Glomerular visceral epithelial cell (primary cell): ENCODE measurements around the gene PIK3CG.
"Not testable (repeated sequence)": the region's sequence is repeated elsewhere in the genome, so short reads cannot be mapped to it uniquely, and the experiment has no call there.

Experiments
- DNase-seq: peaks from one replicate; pipeline ENCODE4 v3.0.0-alpha.2; 2016; ENCODE audit errors: extremely low spot score

Gene PIK3CG

DNA sequence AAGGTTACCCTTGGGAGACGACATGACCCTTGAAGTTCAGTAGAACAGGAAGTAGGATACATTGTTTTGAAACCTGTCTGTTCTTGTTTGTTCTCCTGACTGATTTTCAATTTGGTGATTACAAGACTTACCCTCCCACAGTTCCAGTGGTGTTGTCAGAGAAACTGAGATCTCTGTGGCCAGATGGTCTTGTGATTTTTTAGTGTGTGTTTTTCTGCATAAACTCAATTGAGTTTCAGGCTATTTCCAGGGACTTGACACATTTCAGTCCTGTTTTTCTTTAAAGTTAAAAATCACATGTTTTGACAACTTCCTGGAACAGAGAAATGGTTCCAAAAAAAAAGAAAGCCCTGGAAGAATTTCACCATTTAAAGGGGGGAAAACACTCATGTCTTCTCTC is 22.3 kb downstream of the PIK3CG start:
- DNase-seq: no peak

DNA sequence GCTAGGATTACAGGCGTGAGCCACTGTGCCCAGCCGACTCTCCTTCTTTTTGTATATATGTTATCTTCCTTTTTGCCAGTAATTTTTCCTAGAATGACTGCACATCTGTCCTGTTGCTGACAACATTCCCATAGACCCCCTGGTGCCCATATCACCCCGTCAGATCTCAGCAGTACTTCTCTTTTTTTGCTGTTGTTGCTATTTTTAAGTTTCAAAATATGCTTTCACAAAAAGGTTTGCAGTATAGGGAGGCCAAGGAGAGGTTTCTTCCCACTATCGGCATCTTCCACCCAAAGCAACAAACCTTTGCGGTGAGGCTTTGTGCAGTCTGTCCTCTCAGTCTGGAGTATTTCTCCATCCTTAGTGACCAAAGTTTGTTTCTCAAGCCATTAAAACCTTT is 23.1 kb downstream of the PIK3CG start:
- DNase-seq: no peak

DNA sequence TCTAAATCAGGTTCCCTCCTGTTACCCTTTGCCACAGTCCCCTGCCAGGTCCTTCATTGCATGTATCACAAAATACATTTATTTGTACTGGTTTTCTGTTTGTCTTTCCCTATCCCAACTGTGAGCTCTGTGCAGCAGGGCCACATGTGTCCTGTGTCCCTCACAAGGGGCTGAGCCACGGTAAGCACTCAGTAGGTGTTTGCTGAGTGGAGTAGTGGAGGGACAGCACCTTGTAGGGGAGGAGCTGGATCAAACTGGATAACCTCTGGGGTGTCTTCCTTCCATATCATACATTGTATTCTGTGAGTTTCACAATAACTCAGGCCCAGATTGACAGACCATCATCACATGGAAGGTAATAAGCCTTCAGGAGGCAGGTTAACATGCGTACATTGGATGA is 25.9 kb downstream of the PIK3CG start:
- no peak for DNase-seq

DNA sequence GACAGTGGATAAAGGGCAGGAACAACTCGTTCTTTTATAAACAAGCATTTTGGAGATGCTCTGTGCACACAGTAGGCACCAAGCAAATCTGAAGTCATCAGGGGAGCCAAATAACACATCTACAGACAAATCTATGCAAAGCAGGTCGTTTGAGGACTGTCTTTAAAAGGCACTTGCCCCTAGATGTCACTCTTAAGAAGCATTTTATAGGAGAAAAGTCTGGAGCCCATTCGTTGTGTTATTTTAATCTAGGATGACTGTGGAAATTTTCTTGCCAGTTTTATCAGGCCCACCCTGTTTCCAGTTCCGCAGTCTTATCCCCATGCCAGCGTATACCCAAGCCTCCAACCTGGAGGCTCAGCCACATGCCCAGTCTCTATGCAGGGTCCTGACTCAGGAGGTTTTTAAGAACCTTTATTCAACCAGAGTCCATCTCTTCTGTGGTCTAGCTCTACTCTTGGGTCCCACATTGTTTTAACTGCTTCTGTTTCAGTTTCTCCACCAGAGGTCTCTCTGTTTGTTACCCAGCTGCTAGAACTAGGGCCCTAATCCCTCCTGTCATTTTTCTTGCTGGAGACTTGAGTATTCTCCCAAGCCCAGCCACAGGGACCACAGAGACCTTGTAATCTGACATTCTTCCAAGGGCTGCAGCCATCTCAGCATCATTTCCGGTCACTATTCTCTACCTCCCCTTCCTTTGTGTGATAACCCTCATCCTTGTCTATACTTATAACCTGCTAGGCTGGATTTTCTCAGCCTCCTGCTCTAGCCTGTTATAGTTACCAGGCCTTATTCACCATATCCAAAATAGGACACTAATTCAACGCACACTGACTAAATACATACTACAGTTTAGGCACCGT is 26.7 kb downstream of the PIK3CG start:
- no peak for DNase-seq

DNA sequence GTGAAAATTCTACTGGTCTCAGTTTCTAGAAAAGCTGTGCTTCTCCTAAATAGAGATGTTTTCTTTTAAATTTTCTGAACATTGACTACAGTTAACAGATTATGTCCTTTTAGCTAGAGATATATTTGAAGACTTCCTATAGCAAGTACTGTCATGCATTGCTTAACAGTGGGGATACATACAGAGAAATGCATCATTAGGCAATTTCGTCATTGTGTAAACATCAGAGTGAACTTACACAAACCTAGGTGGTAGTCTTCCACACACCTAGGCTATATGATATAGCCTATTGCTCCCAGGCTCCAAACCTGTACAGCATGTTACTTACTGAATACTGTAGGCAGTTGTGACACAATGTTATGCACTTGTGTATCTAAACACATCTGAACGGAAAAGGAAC is 28.5 kb downstream of the PIK3CG start:
- DNase-seq: no peak

DNA sequence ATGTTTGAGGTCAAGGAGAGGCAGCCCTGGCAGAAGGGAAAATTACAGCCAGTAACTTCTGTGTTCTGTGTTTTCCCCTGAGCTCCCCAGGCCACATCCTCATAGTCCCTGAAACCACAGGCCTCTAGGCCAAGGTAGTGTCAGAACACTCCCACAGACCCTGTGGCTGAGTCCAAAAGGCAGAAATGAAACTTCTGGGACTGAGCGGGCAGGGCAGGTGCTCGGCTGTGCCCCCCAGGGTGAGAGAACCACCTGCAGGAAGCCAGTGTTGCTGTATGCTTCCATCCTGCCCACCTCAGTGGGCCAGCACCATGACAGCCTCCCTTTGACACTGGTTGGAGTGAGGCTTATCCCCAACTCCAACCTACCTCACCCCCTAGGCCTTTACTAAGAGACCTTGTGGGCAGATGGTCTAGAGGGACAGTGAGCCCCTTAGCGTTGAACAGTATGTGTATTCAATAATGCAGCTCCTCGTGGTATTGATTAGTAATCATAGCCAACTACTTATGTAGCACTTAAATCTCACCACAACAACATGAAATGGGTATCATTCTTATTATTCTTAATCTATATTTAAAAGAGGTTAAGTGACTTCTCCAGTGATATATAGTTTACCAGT is 30.3 kb downstream of the PIK3CG start:
- peak; percentile 2 for DNase-seq

DNA sequence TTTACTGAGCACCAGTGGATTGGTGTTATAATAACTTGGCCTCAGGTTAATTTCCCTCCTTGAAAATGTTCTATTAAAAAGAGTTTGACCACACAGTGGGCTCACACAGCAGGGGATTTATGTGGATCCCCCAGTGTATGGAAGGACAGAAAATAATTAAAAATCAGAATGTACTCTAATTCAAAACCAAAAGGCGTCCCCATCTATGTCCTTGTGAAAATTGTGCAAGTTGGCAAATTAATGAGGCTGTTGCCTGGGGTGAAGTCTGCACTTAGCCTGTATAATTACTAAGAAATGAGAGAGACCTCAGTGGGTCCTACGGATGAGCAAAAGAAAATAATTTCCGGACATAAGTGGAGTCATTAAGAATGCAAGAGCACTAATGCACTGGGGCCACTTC is 31.1 kb downstream of the PIK3CG start:
- no peak for DNase-seq

DNA sequence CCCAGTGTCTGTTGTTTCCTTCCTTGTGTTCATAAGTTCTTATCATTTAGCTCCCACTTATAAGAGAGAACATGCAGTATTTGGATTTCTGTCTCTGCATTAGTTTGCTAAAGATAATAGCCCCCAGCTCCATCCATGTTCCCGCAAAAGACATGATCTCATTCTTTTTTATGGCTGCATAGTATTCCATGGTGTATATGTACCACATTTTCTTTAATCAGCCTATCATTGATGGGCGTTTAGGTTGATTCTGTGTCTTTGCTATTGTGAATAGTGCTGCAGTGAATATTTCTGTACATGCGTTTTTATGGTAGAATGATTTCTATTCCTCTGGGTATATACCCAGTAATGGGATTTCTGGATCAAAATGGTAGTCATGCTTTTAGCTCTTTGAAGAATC is 32.5 kb downstream of the PIK3CG start:
- not testable (repeated sequence) for DNase-seq

DNA sequence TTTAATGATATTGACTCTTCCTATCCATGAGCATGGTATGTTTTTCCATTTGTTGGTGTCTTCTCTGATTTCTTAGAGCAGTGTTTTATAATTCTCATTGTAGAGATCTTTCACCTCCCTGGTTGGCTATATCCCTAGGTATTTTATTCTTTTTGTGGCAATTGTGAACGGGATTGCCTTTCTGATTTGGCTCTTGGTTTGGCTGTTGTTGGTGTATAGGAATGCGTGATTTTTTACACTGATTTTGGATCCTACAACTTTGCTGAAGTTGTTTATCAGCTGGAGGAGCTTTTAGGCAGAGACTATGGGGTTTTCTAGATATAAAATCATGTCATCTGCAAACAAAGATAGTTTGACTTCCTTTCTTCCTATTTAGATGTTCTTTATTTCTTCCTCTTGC is 33.9 kb downstream of the PIK3CG start:
- not testable (repeated sequence) for DNase-seq

DNA sequence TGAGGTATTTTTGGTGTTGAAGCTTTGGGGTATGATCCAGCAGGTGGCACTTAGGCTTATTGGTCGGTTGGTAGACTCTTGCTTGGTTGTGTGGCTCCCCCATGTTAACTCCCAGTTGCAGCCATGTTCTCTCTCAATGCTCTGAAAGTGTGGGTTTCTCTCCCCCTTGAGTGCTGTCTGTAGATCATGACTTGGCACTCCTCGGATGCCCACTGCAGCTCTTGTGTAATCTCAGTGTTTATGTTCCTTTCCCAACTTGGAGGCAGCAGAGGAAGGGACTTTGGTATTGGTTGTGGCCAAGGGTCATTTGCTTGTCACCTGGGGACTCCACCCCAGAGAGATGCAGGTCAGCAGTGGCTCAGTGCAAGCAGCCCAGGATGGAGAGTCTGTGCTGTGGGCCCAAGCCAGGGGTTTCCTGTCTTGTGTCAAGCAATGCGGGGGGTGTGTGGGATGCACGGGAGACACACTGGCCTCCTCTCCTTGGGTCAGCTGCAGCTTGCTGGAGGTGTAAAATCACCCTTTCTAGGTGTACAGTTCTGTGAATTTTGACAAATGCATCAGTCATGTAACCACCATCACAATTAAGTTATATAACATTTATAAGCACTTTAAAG is 36.9 kb downstream of the PIK3CG start:
- no peak for DNase-seq

DNA sequence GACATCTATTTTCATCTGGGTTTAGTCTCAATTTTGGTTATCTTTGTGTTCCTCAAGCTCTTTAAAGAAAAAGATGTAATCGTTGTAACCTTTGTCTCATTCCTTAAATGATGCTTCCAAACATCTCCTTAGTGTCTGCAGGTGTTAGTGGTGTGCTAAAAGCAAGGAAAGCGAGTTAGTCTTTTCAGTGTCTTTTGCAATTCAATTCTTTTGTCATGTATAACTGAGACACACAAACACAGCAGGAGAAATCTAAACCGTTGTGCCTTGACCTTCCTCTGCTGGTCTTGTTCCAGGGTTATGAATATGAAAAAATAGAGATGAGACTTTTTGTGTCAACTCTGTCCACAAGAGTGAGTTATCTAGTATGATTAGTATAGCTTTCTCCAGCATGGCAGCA is 40.7 kb downstream of the PIK3CG start:
- DNase-seq: no peak

DNA sequence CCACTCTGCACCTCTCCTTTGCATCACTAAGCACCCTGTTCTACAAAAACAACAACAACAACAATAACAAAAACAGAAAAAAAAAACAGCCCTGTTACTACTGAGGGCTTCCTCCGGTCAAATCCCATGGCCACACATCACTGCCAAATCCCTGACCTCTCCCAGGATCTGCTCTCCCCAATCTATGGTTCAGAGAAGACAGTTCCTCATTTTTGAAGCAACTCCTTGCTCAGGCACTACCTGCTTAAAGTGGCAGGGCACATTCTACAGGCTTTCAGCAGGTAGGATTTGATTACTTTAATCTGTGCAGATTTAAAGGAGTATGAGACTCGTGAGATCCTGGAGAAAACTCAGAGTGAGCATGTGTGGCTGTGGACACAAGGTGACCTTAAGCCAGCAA is 46.9 kb downstream of the PIK3CG start:
- DNase-seq: no peak

DNA sequence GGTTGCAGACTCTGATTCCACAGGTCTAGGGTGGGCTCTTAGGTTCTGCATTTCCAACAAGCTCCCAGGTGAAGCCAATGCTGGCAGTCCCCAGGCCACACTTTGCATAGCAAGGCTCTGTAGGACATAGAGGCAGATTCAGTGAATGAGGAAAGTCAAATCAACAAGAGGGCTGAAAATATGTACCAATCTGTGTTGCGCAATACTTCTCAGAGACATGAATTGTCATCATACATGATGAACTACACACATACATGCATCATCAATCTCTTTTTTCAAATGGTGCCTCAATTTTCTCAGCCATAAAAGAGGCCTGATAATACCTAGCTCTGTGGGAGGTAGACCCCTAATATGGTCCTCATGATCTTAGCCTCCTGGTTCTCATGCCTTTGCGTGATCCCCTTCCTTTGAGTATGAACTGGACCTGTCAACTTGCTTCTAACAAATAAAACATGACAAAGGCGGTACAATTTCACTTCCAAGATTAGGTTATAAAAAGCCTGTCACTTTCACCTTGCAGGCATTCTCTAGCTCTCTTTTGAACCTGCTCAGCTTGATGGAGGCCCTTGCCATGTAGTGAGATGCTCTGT is 49.0 kb downstream of the PIK3CG start:
- DNase-seq: no peak

DNA sequence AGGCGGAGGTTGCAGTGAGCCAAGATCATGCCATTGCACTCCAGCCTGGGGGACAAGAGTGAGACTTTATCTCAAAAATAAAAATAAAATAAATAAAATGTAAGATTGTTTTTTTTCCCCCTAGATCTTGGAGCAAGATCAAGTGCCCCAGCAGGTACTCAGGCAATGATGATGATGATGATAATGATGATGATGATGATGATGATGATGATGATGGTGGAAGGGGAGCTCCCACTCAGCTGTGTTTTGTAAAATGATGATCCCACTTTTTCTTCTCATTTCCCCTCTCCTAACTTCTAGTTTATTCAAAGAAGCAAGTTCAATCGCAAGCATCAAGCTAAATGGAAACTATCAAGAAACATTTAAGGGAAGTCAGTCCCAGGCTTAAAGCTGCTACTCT is 50.3 kb downstream of the PIK3CG start:
- no peak for DNase-seq

DNA sequence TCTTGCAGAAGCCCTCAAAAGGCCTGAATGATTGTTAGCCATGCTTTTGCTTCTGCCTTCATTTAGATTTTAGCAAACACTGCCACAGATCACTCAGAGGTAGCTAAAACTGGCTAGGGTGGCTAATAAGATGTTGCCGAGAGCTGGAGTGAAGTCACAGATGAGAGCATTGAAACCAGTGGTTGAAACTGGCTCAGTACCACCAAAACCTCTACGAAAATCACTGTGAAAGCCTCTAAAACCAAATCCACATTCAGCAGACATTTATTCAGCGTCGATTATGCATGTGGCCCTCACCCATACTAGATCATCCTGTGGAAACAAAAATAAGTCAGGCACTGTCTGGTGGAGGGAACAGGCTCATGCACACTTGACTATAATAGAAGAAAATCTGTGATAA is 50.8 kb downstream of the PIK3CG start:
- no peak for DNase-seq

DNA sequence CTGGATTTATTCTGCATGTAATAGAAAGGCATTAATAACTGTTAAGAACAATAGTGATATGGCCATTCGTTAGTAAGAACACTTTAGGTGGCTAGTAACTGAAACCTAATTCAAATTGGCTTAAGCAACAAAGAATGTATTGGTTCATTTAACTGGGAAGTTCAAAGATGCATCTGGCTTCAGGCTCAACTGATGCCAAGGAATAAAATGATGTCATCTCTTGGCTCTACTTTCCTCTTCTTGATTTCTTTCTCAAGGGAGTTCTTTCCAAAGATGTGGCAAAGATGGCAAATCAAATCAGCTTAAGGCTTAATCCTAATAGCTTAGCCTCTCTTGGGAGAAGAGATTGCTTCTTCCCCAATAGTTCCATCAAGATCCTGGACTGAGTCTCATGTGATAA is 51.6 kb downstream of the PIK3CG start:
- DNase-seq: no peak

DNA sequence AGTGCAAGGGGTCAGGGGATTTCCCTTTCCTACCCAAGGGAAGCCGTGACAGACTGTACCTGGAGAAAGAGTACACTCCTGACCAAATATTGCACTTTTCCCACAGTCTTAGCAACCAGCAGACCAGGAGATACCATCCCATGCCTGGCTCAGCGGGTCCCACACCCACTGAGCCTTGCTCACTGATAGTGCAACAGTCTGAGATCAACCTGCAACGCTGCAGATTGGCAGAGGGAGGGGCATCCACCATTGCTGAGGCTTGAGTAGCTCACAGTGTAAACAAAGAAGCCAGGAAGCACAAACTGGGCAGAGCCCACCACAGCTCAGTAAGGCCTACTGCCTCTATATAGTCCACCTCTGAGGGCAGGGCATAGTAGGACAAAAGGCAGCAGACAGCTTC is 53.9 kb downstream of the PIK3CG start:
- no peak for DNase-seq

DNA sequence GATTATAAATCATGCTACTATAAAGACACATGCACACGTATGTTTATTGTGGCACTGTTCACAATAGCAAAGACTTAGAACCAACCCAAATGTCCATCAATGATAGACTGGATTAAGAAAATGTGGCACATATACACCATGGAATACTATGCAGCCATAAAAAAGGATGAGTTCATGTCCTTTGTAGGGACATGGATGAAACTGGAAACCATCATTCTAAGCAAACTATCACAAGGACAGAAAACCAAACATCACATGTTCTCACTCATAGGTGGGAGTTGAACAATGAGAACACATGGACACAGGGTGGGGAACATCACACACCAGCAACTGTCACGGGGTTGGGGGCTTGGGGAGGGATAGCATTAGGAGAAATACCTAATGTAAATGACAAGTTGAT is 59.4 kb downstream of the PIK3CG start:
- DNase-seq: not testable (repeated sequence)

DNA sequence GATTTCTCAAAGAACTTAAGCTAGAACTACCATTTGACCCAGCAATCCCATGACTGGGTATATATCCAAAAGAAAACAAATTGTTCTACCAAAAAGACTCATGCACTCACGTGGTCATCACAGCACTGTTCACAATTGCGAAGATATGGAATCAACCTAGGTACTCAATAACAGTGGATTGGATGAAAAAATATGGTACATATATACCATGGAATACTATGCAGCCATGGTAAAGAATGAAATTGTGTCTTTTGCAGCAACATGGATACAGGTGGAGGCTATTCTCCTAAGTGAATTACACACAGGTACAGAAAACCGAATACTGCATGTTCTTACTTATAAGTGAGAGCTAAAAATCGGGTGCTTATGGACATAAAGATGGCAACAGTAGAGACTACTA is 61.8 kb downstream of the PIK3CG start:
- DNase-seq: no peak

DNA sequence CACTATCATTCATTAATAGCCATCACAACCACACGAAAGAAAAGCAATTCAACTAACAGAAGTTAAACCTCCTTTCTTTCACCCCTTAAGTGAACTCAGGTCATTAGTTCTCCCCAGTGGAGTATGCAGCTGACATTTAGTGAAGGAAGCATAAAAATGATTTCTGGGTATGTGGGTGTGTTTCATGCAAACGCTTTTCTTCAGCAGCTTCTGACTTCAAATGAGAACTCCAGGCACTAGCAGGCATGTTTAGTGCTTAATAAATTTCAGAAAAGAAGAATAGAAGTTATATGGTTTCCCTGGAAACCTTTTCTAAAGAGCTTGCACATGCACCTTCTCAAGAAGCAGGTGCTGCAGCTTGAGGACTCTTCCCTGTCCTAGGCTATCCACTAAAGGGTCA is 62.5 kb downstream of the PIK3CG start:
- DNase-seq: no peak

DNA sequence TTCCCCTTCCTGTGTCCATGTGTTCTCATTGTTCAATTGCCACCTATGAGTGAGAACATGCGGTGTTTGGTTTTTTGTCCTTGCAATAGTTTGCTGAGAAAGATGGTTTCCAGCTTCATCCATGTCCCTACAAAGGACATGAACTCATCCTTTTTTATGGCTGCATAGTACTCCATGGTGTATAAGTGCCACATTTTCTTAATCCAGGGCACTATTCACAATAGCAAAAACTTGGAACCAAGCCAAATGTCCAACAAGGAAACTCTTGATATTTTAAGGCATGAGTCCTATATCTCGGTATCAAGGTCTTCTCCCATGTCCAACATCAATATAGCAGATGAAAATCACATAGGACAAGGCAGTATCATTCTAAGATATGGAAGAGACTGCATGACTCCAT is 64.5 kb downstream of the PIK3CG start:
- not testable (repeated sequence) for DNase-seq

DNA sequence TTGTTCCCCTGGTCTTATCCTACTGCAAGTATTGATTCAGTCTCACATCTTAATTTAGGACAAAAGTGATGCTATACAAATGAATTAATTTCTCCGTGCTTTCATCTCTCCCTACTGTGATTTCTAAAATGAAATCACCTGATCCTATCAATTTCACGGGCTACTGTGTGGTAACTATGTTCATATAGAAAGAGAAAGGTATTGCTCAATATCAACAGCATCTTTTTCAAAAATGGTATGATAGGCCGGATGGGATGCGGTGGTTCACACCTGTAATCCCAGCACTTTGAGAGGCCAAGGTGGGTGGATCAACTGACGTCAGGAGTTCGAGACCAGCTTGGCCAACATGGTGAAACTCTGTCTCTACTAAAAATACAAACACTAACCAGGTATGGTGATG is 71.2 kb downstream of the PIK3CG start:
- no peak for DNase-seq

DNA sequence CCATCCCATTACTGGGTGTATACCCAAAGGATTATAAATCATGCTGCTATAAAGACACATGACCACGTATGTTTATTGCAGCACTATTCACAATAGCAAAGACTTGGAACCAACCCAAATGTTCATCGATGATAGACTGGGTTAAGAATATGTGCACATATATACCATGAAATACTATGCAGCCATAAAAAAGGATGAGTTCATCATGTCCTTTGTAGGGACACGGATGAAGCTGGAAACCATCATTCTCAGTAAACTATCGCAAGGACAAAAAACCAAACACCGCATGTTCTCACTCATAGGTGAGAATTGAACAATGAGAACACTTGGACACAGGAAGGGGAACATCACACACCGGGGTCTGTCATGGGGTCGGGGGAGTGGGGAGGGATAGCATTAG is 73.0 kb downstream of the PIK3CG start:
- not testable (repeated sequence) for DNase-seq
